Stimulated activated CD4-positive, alpha-beta T cell treated with anti-CD3 and anti-CD28 coated beads, Interleukin-2, amount 100 ng/mL, for 4 hours (primary cell): Measurements from ENCODE around the gene KLK2.

ENCODE experiments used
- DNase-seq: peaks from one replicate; pipeline ENCODE4 v3.0.0-alpha.2; 2020; ENCODE audit warnings: low read depth

Gene KLK2

GRCh38 chr19:50850738-50851137, 22.5 kb upstream of the KLK2 start:
- no peak for DNase-seq

- no peak for DNase-seq
These were observed 21.6 kb upstream of the KLK2 start for GRCh38 chr19:50851620-50852019.

DNA sequence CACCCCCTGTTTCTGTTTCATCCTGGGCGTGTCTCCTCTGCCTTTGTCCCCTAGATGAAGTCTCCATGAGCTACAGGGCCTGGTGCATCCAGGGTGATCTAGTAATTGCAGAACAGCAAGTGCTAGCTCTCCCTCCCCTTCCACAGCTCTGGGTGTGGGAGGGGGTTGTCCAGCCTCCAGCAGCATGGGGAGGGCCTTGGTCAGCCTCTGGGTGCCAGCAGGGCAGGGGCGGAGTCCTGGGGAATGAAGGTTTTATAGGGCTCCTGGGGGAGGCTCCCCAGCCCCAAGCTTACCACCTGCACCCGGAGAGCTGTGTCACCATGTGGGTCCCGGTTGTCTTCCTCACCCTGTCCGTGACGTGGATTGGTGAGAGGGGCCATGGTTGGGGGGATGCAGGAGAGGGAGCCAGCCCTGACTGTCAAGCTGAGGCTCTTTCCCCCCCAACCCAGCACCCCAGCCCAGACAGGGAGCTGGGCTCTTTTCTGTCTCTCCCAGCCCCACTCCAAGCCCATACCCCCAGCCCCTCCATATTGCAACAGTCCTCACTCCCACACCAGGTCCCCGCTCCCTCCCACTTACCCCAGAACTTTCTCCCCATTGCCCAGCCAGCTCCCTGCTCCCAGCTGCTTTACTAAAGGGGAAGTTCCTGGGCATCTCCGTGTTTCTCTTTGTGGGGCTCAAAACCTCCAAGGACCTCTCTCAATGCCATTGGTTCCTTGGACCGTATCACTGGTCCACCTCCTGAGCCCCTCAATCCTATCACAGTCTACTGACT, 18.4 kb upstream of the KLK2 start, which contains the start of gene KLK3:
TSS of gene KLK3 (plus strand) at position 280 of the 775 bp plus-strand sequence. CDS start at position 321, 41 bp downstream.
- DNase-seq: no peak

GRCh38 chr19:50857366-50857765, 15.9 kb upstream of the KLK2 start:
- DNase-seq: no peak

- DNase-seq: no peak
These were observed 14.4 kb upstream of the KLK2 start for GRCh38 chr19:50858886-50859285.

DNA sequence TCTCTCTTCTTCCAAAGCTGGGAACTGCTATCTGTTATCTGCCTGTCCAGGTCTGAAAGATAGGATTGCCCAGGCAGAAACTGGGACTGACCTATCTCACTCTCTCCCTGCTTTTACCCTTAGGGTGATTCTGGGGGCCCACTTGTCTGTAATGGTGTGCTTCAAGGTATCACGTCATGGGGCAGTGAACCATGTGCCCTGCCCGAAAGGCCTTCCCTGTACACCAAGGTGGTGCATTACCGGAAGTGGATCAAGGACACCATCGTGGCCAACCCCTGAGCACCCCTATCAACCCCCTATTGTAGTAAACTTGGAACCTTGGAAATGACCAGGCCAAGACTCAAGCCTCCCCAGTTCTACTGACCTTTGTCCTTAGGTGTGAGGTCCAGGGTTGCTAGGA, 13.4 kb upstream of the KLK2 start:
- no peak for DNase-seq

GRCh38 chr19:50861010-50861409, 12.2 kb upstream of the KLK2 start:
- DNase-seq: no peak

DNA sequence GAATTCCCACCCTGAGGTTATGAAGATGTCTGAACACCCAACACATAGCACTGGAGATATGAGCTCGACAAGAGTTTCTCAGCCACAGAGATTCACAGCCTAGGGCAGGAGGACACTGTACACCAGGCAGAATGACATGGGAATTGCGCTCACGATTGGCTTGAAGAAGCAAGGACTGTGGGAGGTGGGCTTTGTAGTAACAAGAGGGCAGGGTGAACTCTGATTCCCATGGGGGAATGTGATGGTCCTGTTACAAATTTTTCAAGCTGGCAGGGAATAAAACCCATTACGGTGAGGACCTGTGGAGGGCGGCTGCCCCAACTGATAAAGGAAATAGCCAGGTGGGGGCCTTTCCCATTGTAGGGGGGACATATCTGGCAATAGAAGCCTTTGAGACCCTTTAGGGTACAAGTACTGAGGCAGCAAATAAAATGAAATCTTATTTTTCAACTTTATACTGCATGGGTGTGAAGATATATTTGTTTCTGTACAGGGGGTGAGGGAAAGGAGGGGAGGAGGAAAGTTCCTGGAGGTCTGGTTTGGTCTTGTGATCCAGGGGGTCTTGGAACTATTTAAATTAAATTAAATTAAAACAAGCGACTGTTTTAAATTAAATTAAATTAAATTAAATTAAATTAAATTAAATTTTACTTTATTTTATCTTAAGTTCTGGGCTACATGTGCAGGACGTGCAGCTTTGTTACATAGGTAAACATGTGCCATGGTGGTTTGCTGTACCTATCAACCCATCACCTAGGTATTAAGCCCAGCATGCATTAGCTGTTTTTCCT, 11.5 kb upstream of the KLK2 start:
- DNase-seq: no peak

DNA sequence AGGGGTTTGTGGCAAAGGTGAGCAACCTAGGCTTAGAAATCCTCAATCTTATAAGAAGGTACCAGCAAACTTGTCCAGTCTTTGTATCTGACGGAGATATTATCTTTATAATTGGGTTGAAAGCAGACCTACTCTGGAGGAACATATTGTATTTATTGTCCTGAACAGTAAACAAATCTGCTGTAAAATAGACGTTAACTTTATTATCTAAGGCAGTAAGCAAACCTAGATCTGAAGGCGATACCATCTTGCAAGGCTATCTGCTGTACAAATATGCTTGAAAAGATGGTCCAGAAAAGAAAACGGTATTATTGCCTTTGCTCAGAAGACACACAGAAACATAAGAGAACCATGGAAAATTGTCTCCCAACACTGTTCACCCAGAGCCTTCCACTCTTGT, 3.8 kb upstream of the KLK2 start:
- DNase-seq: no peak

- no peak for DNase-seq
These were observed 2.7 kb upstream of the KLK2 start for GRCh38 chr19:50870417-50871089.

GRCh38 chr19:50874211-50874610, 972 bp downstream of the KLK2 start:
- DNase-seq: no peak

DNA sequence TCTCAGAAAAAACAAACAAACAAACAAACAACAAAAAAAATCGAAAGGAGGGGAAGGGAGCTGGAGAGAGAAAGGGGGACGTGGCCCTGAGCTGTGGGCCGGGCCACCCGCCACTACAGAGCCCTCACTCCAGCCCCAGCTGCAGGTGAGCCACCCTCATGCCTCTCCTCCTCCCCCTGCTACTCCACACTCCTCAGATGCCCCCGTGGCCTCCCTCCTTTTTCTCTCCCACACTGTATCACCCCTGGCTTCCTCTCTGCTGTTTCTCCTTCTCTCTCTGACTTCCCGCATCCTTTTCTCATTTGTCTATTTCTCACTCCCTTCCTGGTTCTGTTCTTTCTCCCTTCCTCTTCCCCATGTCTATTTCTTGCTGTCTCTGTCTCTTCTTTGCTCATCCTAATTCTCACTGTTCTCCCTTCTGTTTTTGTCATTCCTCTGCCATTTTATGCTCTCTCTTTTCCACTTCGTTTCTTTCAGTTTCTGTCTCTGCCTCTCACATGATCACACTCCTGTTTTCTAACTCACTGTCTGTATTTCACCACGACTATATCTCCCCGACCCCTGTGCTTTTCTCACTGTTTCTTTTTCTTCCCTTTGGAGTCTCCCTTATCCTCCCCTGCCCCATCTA, 2.7 kb downstream of the KLK2 start:
- DNase-seq: no peak

- DNase-seq: no peak
These were observed 3.2 kb downstream of the KLK2 start for GRCh38 chr19:50876456-50876855.

GRCh38 chr19:50877338-50877737, 4.1 kb downstream of the KLK2 start:
- DNase-seq: no peak

DNA sequence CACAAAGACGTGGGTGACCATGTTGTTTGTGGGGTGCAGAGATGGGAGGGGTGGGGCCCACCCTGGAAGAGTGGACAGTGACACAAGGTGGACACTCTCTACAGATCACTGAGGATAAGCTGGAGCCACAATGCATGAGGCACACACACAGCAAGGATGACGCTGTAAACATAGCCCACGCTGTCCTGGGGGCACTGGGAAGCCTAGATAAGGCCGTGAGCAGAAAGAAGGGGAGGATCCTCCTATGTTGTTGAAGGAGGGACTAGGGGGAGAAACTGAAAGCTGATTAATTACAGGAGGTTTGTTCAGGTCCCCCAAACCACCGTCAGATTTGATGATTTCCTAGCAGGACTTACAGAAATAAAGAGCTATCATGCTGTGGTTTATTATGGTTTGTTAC, 5.6 kb downstream of the KLK2 start:
- DNase-seq: no peak

GRCh38 chr19:50880241-50880640, 7.0 kb downstream of the KLK2 start:
- no peak for DNase-seq

- no peak for DNase-seq
These were observed 8.9 kb downstream of the KLK2 start for GRCh38 chr19:50882188-50882587.

- no peak for DNase-seq
These were observed 16.4 kb downstream of the KLK2 start for GRCh38 chr19:50889638-50890037.

DNA sequence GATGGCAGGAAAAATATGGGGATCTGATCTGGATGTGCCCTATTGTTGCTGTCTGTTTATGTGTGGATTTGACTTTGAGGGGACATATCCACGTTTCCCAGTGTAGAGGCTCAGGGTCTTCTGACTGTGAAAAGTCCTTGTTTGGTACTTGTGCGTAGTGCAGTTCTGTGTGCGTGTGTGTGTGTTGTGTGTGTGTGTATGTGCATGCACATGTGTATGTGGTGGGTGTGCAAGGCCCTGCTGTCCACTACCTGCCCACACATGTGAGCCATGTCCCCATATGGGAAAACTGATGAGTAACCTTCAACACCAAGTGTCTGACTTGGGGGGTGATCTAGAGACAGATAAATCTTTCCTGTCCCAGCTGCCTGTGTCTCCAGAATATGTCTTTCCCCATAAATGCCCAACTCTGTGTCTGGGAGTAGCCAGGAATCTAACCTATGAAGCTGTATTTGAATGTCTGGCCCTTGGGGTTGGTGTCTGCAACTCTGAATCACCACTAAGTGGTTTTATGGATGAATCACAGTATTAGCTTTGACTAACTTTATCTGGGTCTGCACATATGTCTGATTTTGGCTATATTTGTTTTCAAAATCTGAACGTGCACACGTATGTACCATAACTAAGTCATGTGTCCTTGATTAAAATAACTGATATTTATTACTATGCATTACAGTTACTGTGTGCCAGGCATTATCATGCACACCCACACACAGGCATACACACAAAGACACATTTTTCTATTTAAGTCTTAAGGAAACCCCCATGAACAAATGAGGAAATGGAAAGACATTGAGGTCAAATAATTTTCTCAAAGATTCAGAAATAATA, 17.4 kb downstream of the KLK2 start:
- no peak for DNase-seq

DNA sequence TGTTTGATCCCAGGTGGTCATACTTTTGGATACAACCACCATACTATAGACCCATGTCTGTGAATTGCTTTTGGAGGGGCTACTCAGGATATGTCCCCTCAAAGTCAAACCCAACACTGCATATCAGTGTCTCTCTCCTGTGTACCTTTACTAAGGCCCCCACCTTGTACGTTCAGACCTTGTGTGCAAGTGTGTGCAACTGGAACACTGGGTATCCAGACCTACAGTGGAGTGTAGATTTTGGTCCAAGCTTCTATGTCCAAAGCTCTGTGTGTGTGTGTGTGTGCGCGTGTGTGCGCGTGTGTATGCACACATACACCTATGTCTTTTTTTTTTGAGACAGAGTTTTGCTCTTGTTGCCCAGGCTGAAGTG, 18.0 kb downstream of the KLK2 start:
- DNase-seq: no peak

DNA sequence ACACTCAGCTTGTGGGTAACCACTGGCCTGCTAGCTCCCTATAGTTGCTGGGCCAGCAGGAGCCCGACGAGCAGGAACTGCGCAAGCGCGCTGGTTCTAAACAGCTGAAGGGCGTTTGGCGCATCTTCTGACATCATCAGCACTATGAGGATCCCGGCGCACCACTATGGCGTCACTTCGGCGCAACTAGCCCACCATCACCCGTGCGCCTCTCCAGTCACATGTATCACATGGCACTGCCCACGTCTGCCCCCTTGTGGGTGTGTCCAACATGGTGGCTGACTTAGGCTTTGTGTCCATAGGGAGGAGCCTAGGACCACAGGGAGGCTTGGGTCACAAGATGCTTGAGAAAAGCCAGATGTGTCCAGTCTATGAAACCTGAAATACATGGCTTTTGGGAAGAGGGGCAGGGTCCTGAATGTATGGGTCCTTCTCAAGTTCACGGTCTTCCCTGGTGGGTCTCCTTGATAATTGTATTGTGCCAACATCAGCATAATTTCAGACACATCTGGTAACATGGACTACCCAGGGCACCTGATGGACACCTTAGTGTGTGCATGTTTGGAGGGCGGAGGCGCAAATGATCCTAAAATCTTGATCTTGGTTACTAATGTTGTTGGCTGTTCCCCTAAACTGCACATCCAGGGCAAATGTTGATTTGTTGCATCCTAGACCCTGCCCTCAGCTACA, 20.0 kb downstream of the KLK2 start:
- no peak for DNase-seq
